ENCODE results near the gene SDK1. TPM values are rescaled to one million over a fixed set of nuclear protein-coding genes. Genes with fewer than 3 reads are reported as not detected.

Gene SDK1
- total RNA-seq, 2 donors from 2014 or later = 4.8 to 13.2 TPM

- H3K4me1 ChIP-seq (replicated peaks) = no peaks in the 10 kb centered on the region
- no peaks in the 10 kb centered on the region for H3K36me3 ChIP-seq
- H3K9me3 ChIP-seq = no peaks in the 10 kb centered on the region
- H3K27me3 ChIP-seq (replicated peaks; ENCODE audit: insufficient read depth) = no peaks in the 10 kb centered on the region
- no peak overlapping the region for H3K4me3 ChIP-seq
- intact Hi-C loops (cut with DNase I) = no loop called here
- TF ChIP-seq, protein P1, sequence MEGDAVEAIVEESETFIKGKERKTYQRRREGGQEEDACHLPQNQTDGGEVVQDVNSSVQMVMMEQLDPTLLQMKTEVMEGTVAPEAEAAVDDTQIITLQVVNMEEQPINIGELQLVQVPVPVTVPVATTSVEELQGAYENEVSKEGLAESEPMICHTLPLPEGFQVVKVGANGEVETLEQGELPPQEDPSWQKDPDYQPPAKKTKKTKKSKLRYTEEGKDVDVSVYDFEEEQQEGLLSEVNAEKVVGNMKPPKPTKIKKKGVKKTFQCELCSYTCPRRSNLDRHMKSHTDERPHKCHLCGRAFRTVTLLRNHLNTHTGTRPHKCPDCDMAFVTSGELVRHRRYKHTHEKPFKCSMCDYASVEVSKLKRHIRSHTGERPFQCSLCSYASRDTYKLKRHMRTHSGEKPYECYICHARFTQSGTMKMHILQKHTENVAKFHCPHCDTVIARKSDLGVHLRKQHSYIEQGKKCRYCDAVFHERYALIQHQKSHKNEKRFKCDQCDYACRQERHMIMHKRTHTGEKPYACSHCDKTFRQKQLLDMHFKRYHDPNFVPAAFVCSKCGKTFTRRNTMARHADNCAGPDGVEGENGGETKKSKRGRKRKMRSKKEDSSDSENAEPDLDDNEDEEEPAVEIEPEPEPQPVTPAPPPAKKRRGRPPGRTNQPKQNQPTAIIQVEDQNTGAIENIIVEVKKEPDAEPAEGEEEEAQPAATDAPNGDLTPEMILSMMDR (IDR thresholded peaks at IDR 0.05) = no peak
- TF ChIP-seq POLR2AphosphoS5 (IDR thresholded peaks at IDR 0.05) (no peak), POLR2A (IDR thresholded peaks at IDR 0.05) (no peak)
- WGBS = 50% methylated on average over 3 of the region's 3 CpGs
- H3K27ac ChIP-seq = no peak overlapping the region
- no peak for DNase-seq (ENCODE audit: low spot score)
Measured at GRCh38 chr7:3280445-3280844, 20.6 kb upstream of the SDK1 start.

DNA sequence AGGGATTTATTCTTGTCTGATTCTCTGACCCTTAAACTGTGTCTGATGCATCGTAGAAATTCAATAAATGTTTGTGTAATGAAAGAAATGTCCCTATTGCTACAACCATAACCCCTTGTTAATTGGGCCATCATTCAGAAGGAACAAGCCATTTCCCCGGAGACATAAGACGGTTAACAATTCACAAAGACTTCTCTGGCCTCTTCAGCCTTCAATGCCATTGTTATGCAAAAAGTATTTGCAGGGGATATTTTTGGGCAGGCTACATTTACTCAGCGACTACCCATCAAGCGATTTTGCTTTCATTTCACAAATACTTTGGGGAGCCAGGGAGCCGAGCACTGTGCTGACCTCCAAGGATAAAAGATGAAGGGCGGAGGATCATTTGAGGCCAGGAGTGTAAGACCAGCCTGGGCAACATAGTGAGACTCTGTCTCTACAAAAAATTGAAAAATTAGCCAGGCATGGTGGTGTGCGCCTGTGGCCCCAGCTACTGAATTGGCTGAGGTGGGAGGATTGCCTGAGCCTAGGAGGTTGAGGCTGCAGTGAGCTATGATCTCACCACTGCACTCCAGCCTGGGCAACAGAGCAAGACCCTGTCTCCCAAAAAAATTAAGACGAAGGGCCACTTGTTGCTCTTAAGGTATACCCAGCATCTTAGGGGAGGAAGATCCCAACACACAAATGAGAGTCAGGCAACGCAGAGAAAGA lies 20.0 kb upstream of the SDK1 start:
- WGBS = 82% methylated on average over 10 of the region's 10 CpGs
- no peak for DNase-seq (ENCODE audit: low spot score)
- H3K27ac ChIP-seq = no peak overlapping the region

GRCh38 chr7:3282457-3282856 lies 18.6 kb upstream of the SDK1 start:
- H3K27me3 ChIP-seq (replicated peaks; ENCODE audit: insufficient read depth) = no peaks in the 10 kb centered on the region
- no peaks in the 10 kb centered on the region for H3K36me3 ChIP-seq
- no peaks in the 10 kb centered on the region for H3K9me3 ChIP-seq
- WGBS = 54% methylated on average over 7 of the region's 7 CpGs
- DNase-seq (ENCODE audit: low spot score) = no peak
- intact Hi-C loops (cut with DNase I) = no loop called here
- H3K4me1 ChIP-seq (replicated peaks) = no peaks in the 10 kb centered on the region
- H3K4me3 ChIP-seq = no peak overlapping the region
- H3K27ac ChIP-seq = no peak overlapping the region
- TF ChIP-seq, protein P1 (IDR thresholded peaks at IDR 0.05) = no peak
- TF ChIP-seq POLR2A (IDR thresholded peaks at IDR 0.05) = no peak
- peak; percentile 25 for TF ChIP-seq POLR2AphosphoS5 (IDR thresholded peaks at IDR 0.05)

More for the DNA sequence above, 20.0 kb upstream of the SDK1 start:
- Histone ChIP-seq H3K4me3 (no peak overlapping the region), H3K36me3 (no peaks in the 10 kb centered on the region), H3K9me3 (no peaks in the 10 kb centered on the region), H3K4me1 (replicated peaks) (no peaks in the 10 kb centered on the region), H3K27me3 (replicated peaks; ENCODE audit: insufficient read depth) (no peaks in the 10 kb centered on the region)
- TF ChIP-seq POLR2AphosphoS5 (IDR thresholded peaks at IDR 0.05) (no peak), POLR2A (IDR thresholded peaks at IDR 0.05) (no peak)
- TF ChIP-seq, protein P1 (IDR thresholded peaks at IDR 0.05) = no peak
- intact Hi-C loops (cut with DNase I) = no loop called here

- Histone ChIP-seq H3K9me3 (no peaks in the 10 kb centered on the region), H3K27ac (no peak overlapping the region), H3K36me3 (no peaks in the 10 kb centered on the region), H3K27me3 (replicated peaks; ENCODE audit: insufficient read depth) (no peaks in the 10 kb centered on the region), H3K4me1 (replicated peaks) (no peaks in the 10 kb centered on the region), H3K4me3 (no peak overlapping the region)
- DNase-seq (ENCODE audit: low spot score) = no peak
- TF ChIP-seq POLR2AphosphoS5 (IDR thresholded peaks at IDR 0.05) = no peak
- TF ChIP-seq, protein P1 (IDR thresholded peaks at IDR 0.05) = no peak
- no peak for TF ChIP-seq POLR2A (IDR thresholded peaks at IDR 0.05)
- intact Hi-C loops (cut with DNase I) = no loop called here
- 82% methylated on average over 5 of the region's 5 CpGs for WGBS
Measured at GRCh38 chr7:3283130-3283704, 17.8 kb upstream of the SDK1 start.

DNA sequence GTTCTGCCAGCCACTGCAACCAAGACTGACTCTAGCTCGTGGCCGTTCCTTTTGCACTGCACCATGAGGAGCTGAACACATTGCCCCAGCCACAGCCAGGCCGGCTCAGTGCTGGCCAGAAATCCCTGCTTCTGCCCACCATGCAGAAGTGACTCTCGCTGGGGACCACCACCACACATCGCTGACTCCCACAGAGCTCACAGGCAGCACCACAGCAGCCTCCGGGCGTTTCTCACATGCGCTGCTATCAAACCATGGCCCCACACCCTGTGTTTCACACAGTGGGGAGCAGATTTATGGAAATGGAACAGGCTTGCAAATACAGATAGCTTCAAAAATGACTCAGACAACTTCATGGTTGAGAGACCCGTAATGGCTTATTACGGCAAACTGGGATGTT lies 15.4 kb upstream of the SDK1 start:
- H3K27ac ChIP-seq = no peak overlapping the region

More for the DNA sequence above, 15.4 kb upstream of the SDK1 start:
- WGBS = 94% methylated on average over 10 of the region's 10 CpGs
- Histone ChIP-seq H3K9me3 (no peaks in the 10 kb centered on the region), H3K36me3 (no peaks in the 10 kb centered on the region), H3K4me1 (replicated peaks) (no peaks in the 10 kb centered on the region), H3K27me3 (replicated peaks; ENCODE audit: insufficient read depth) (no peaks in the 10 kb centered on the region), H3K4me3 (no peak overlapping the region)
- TF ChIP-seq, protein P1 (IDR thresholded peaks at IDR 0.05) = no peak
- TF ChIP-seq POLR2A (IDR thresholded peaks at IDR 0.05) (no peak), POLR2AphosphoS5 (IDR thresholded peaks at IDR 0.05) (no peak)
- DNase-seq (ENCODE audit: low spot score) = no peak
- intact Hi-C loops (cut with DNase I) = no loop called here
